Purkinje cell (primary cell): ENCODE results near the gene EBLN2. TPM values are rescaled to one million over a fixed set of nuclear protein-coding genes. Genes with fewer than 3 reads are reported as not detected.

ENCODE experiments used
- polyA plus RNA-seq: library from polyadenylated mRNA; unstranded; fragments of >200 nt; fragmentation: Nextera tagmentation; gene quantifications from 2 replicates; pipeline ENCODE4 v1.2.1, GENCODE V29; 2014

EBLN2 gene
- polyA plus RNA-seq = 1.8 TPM in 1 of 2 replicates, not detected in the other

GRCh38 chr3:73061416-73061815 lies at the start of gene EBLN2:
Gene EBLN2 (plus strand): TSS chr3:73061659. CDS start chr3:73062082, 423 bp downstream.

Other genes with a start within 250 kb of the EBLN2 start
- 6.6 and 20.3 TPM in 2 replicates for gene SHQ1, start 213.2 kb upstream of the EBLN2 start, polyA plus RNA-seq
- 0.42 and 0.69 TPM in 2 replicates for gene GXYLT2, start 173.6 kb upstream of the EBLN2 start, polyA plus RNA-seq
- 22.2 and 28.8 TPM in 2 replicates for gene PPP4R2, start 64.8 kb upstream of the EBLN2 start, polyA plus RNA-seq